COLO829 (cell line): ENCODE data around the gene ST3GAL2.
A peak's percentile ranks its signal among the peaks of the same experiment; 100 is the strongest.

Experiments used
- DNase-seq: peaks from one replicate; pipeline ENCODE4 v3.0.0; 2012; ENCODE audit warnings: low spot score

The ST3GAL2 gene

GRCh38 chr16:70438969-70439862 is at the start of gene ST3GAL2:
Gene ST3GAL2 (minus strand): TSS chr16:70439100. CDS start chr16:70398530, 40,570 bp downstream.
- peak; percentile 85 for DNase-seq

GRCh38 chr16:70484867-70485266 is 46.0 kb upstream of the ST3GAL2 start:
- no peak for DNase-seq

- no peak for DNase-seq
Measured at GRCh38 chr16:70483426-70483825, 44.5 kb upstream of the ST3GAL2 start.

- DNase-seq = peak; percentile 8
Measured at GRCh38 chr16:70482624-70483023, 43.7 kb upstream of the ST3GAL2 start.

GRCh38 chr16:70481929-70482536 is 43.1 kb upstream of the ST3GAL2 start:
- DNase-seq = peak; percentile 92

- DNase-seq = no peak
Measured at GRCh38 chr16:70480127-70481105, 41.5 kb upstream of the ST3GAL2 start.

GRCh38 chr16:70478912-70479341 is 40.0 kb upstream of the ST3GAL2 start:
- no peak for DNase-seq

- no peak for DNase-seq
Measured at GRCh38 chr16:70478169-70478568, 39.3 kb upstream of the ST3GAL2 start.

GRCh38 chr16:70476272-70477020 is 37.5 kb upstream of the ST3GAL2 start:
- DNase-seq = peak; percentile 63

GRCh38 chr16:70475054-70475871 is 36.4 kb upstream of the ST3GAL2 start:
- DNase-seq = no peak

- DNase-seq = no peak
Measured at GRCh38 chr16:70474320-70475053, 35.6 kb upstream of the ST3GAL2 start.

GRCh38 chr16:70473446-70474319 is 34.8 kb upstream of the ST3GAL2 start:
- no peak for DNase-seq

- DNase-seq = no peak
Measured at GRCh38 chr16:70472786-70473433, 34.0 kb upstream of the ST3GAL2 start.

GRCh38 chr16:70470927-70471341 is 32.0 kb upstream of the ST3GAL2 start:
- DNase-seq = no peak

- no peak for DNase-seq
Measured at GRCh38 chr16:70470141-70470926, 31.4 kb upstream of the ST3GAL2 start.

- DNase-seq = no peak
Measured at GRCh38 chr16:70468776-70469525, 30.1 kb upstream of the ST3GAL2 start.

GRCh38 chr16:70467608-70468007 is 28.7 kb upstream of the ST3GAL2 start:
- DNase-seq = no peak
